HG03064 (cell line): Measurements from ENCODE around the gene CBY3.
"Not testable (repeated sequence)": the region's sequence is repeated elsewhere in the genome, so short reads cannot be mapped to it uniquely, and the experiment has no call there.

Source experiments
- ATAC-seq: cut with Tn5 transposase; IDR thresholded peaks from one replicate; pipeline ENCODE4 v1.9.1; 2021; ENCODE audit warnings: low read depth; ENCODE audit not compliant: unreplicated experiment

Gene CBY3

DNA sequence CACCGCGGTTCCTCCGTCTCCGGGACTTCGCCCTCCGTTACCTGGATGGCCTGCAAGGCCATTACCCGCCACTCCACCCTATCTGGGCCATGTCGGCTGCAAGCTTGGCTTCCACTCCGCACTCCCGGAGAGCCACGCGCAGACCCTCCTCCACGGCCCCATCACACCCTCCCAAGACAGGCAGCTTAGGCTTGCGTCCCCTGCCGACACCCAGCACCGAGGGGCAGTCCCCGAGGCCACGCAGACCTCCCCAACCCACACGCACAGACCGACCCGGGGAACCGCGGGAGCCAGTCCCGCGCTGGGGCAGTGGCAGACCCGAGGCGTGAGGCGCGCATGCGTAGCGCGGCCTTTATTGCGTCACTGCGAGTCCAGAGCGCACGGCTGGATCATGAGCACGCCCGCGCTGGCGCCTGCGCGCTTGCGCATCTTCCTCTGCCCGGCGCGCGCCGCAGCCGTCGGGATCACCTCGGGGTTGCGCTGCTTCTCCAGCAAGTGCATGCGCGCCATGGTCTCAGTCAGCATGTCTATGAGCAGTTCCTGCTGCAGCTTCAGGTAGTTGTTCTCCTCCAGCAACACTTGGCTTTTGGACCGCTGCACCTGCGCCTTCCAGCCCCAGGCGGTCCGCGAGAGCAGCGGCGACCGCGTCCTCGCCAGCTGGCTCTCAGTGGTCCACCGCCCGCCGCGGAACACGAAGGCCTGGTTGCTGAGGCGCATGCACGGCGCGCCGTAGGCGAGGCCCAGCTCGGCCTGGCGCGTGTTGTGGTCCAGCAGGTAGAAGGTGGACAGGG is 2.4 kb downstream of the CBY3 start:
- ATAC-seq = peak; percentile 89

DNA sequence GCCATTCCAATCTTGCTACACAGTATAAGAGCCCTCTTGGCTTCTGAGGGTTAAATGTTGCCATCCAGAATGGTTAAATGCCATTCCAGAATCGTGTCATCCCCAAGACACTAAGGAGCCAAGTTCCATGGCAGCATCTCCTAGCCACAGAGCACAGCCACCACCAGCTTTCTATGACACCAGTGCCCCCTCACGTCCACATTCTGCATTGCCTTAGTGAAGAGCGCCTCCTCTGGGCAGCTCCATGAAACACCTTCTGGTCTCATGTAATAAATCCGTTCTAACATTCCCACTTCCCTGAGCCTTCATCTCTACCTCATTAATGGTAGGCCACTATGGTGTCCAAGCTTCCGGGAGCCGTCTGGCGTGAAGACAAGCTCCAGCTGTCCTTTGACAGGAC is 12.4 kb downstream of the CBY3 start:
- no peak for ATAC-seq

DNA sequence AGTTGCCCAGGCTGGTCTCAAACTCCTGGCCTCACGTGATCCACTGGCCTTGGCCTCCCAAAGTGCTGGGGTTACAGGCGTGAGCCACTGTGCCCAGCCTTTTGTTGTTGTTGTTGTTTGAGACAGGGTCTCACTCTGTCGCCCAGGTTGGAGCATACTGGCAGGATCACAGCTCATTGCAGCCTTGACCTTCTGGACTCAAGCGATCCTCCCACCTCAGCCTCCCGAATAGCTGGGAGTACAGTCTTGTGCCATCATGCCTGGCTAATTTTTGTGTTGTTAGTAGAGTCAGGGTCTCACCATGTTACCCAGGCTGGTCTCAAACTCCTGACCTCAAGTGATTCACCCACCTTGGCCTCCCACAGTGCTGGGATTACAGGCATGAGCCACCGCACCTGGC is 19.2 kb downstream of the CBY3 start:
- not testable (repeated sequence) for ATAC-seq

DNA sequence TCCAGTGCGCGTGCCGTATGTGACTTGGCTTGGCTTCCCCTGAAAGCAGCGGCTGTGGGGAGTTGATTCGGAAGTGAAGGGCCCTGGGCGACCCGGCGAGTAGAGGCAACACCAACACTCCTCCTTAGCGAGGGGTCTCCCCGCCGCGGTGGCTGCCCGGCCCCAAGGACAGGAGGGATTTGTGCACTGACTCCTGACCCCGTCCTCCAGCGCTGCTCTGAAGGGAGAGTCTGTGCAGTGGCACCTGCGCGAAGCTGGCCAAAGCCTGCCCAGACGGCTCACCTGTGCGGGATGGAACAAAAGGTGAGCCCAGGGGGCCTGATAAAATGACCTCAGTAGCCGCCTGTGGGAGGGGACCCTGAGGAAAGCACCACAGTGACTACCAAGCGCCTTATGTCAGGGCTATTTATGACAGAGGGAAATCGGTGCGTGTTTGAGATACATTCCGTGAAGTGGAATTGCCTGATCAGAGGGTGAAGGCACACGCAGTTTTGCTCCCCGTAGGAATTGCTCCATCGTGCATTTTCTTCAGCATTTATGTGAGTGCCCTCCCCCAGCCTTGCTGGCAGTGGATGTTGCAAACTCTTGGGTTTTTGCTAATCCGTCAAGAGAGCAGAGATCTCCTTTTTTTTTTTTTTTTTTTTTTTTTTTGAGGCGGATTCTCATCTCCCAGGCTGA is 22.5 kb downstream of the CBY3 start:
- ATAC-seq = peak; percentile 64

DNA sequence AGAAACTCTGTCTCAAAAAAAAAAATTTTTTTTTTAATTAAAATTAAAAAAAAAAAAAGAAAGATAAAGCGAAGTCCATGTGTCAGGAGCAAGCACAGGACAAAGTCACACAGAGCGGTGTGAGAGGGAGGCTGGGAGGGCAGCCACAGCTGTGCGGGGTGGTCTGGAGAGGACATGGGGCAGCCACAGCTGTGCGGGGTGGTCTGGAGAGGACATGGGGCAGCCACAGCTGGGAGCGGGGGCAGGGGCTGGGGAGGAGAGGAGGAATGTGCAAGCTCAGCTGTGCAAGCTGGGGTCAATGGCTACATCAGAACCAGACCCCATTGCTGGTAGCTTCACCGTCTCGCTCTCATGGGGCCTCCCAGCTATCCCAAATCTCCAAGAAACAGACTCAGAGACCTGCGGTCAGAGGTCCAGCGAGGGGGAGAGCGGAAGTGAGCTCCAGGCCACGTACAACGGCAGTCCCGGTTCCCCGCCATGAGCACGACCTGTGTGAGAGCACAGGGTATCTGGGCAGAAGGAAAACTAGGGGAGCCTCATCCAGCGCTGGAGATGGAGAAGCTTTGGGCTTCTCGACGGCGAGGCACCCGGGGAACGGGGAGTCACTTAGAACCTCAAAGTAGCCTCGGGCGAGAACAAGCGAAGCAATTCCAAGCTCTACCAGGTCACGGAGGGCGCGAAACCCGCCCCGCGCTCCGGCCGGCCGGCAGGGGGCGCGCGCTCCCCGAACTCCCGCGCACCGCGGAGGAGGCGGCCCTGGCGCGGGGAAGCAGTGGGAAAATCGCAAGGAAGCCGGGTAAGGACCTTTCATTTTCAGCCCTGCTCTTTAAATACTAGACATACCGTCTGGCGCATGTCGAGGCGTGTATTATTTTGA is 23.3 kb downstream of the CBY3 start:
- peak; percentile 79 for ATAC-seq

DNA sequence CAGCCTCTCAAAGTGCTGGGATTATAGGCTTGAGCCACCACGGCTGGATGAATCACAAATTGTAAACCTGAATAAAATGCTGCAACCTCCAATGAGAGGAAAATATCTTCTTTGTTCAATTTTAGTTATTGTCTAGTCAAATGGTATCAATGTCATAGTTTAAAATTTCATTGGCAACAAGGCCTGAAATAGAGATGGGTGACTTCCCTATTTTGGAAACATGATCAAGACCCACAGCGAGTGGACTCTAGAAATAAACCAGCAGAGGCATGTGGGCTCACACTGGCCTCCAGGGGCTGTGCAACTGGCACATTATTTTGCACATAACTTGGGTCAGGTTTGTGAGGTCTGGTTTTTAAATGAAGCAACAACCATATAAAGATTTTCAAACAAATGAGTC is 27.7 kb downstream of the CBY3 start:
- not testable (repeated sequence) for ATAC-seq

DNA sequence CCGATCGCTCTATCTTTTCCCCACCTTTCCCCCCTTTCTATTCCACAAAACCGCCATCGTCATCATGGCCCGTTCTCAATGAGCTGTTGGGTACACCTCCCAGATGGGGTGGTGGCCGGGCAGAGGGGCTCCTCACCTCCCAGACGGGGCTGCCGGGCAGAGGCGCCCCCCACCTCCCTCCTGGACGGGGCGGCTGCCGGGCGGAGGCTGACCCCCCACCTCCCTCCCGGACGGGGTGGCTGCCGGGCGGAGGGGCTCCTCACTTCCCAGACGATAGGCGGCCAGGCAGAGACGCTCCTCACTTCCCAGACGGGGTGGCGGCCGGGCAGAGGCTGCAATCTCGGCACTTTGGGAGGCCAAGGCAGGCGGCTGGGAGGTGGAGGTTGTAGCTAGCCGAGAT is 30.6 kb downstream of the CBY3 start:
- ATAC-seq = not testable (repeated sequence)

DNA sequence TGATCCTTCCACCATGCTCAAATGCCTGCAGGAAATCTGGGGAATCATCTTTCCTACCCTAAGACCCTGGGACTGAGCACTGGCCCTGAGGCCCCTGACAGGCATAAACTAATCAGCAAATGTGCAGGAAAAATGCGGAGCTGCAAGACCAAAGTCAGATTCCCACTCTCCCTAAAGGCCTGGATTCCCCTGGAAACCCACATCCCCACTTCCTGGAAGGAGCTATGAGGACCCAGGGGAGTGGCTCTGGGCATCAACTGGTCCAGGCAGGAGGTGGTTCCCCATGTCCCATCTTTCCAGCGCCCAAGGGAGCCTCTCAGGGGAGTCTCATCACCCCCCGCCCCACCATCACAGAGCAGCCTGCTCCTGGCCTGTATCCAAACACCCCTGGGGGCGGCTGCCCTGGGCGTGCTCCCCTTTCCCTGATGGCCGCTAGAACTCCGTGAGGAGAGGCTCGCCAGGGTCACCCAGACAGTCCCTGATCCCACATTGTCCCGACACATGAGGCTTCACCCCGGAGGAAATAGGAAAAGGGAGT is 31.6 kb downstream of the CBY3 start:
- ATAC-seq = not testable (repeated sequence)

DNA sequence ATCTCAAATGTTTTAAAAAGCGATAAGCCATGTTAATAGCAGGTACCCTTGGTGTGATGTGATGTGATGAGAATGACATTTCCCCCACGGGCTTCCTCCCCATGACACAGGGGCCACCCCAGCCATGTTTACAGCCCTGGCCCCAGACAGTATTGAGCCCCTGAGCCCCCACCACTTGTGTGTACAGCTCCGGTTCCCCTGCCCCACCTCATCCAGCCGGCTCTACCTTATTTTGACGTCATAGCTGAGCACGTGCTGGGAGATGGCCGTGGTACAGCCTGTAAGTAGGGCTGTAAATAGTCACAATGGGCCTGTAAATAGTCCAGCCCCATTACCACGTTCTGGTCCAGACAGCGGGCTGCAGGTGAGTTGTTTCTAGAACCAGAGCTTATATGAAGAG is 32.4 kb downstream of the CBY3 start:
- ATAC-seq = no peak

DNA sequence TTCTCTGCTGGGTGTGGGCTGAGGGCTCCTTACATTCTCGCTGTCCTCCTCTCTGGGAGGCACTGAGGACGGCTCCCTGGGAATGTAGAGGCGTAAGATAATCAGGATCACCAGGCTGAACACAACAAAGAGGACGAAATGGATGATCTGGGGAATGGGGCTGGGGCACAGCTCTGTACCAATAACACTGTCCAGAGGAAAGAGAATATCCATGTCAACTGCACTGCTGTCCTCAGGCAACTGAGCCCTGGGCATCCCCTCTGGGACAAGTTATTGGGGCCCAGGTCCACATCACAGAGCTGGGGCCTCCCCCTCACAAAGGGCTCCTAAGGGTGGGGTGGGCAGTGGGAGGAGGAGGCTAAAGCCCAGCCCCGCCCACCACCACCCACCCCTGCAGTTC is 36.1 kb downstream of the CBY3 start:
- not testable (repeated sequence) for ATAC-seq

DNA sequence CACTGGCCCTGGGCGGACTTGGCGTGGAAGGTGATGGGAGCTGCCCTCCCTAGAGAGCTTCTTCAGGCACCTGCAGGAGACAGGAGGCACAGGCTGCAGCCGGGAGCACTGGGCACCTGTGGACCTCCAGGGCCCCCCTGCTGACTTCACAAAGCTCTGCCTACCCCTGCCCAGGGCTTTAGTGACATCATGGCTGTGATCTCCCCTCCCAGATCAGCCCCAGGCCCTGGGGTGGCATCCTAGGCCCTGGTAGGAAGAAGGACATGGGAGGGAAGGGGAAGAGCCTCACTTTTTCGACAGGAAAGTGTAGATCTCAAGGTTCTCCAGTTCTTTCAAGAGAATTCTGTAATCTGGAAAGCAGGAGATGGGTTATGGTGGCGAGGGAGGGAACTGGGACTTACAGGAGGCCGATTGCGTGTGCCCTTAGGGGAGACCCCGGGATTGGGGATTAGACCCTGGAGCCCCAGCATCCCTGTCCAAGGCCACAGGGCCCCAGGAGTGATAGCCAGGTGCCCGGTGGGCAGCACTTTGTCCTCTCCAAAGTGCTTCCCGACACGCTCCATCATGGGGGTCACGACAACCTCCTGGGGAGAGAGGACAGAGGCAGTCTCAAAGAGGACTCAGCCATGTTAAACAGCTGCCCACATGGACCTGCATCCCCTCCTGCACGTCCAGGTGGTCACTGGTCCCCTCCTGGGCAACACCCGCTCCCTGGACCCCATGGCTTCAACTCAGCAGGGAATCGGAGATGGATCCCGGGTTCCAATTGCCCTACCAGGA is 37.5 kb downstream of the CBY3 start:
- not testable (repeated sequence) for ATAC-seq

DNA sequence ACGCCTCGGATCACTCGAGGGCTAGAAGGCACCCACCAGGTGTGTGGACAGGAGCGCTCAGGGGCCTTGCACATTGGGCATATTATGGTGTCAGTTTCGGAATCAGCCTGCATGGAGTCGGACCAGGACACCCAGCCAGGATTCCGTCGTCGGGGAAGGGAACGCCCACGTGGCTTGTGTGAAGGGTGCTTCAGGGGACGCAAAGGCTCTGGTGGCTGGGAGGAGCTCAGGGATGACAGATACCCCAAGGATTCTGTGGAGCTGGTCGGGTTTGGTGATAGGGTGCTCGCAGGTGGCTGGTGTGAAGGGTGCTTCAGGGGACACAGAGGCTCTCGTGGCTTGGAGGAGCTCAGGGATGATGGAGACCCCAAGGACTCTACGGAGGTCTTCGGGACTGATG is 38.2 kb downstream of the CBY3 start:
- not testable (repeated sequence) for ATAC-seq

DNA sequence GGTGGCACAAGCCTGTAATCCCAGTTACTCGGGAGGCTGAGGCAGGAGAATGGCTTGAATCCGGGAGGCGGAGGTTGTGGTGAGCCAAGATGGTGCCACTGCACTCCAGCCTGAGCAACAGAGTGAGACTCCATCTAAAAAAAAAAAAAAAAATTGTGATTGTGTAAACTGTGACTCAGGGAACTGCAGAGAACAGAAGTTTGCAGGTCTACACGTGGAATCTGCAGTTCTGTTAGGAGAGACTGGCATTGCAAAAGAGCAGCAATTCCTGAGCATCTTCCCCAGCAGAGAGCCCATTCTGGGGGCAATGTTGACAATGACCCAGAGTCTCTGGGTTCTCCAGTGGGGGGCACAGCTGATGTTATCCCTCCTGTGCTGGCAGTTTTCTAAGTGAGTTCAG is 39.1 kb downstream of the CBY3 start:
- ATAC-seq = not testable (repeated sequence)

DNA sequence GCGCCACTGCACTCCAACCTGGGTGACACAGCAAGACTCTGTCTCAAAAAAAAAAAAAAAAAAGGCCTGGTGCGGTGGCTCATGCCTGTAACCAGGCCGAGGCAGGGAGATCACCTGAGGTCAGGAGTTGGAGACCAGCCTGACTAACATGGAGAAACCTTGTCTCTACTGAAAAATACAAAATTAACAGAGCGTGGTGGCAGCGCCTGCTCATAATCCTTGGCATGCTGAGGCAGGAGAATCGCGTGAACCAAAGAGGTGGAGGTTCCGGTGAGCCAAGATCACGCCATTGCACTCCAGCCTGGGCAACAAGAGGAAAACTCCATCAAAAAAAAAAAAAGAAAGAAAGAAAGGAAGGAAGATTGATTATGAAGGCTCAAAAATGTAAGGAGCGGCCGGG is 41.5 kb downstream of the CBY3 start:
- ATAC-seq = not testable (repeated sequence)

DNA sequence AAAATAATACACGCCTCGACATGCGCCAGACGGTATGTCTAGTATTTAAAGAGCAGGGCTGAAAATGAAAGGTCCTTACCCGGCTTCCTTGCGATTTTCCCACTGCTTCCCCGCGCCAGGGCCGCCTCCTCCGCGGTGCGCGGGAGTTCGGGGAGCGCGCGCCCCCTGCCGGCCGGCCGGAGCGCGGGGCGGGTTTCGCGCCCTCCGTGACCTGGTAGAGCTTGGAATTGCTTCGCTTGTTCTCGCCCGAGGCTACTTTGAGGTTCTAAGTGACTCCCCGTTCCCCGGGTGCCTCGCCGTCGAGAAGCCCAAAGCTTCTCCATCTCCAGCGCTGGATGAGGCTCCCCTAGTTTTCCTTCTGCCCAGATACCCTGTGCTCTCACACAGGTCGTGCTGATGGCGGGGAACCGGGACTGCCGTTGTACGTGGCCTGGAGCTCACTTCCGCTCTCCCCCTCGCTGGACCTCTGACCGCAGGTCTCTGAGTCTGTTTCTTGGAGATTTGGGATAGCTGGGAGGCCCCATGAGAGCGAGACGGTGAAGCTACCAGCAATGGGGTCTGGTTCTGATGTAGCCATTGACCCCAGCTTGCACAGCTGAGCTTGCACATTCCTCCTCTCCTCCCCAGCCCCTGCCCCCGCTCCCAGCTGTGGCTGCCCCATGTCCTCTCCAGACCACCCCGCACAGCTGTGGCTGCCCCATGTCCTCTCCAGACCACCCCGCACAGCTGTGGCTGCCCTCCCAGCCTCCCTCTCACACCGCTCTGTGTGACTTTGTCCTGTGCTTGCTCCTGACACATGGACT is 46.3 kb downstream of the CBY3 start:
- ATAC-seq = peak; percentile 89

DNA sequence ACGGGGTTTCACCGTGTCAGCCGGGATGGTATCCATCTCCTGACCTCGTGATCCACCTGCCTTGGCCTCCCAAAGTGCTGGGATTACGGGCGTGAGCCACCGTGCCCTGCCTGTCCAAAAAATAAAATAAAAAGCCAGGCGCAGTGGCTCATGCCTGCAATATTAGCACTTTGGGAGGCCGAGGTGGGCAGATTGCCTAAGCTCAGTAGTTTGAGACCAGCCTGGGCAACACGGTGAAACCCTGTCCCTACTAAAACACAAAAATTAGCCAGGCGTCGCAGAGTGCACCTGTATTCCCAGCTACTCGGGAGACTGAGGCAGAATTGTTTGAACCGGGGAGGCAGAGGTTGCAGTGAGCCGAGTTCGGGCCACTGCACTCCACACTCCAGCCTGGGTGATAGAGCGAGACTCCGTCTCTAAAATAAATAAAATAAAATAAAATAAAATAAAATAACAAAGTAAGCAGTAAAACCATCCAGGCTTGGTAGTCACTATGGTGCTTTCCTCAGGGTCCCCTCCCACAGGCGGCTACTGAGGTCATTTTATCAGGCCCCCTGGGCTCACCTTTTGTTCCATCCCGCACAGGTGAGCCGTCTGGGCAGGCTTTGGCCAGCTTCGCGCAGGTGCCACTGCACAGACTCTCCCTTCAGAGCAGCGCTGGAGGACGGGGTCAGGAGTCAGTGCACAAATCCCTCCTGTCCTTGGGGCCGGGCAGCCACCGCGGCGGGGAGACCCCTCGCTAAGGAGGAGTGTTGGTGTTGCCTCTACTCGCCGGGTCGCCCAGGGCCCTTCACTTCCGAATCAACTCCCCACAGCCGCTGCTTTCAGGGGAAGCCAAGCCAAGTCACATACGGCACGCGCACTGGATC is 47.1 kb downstream of the CBY3 start:
- peak; percentile 49 for ATAC-seq
